HG02642 (cell line): ENCODE results near the gene SGMS2.

ENCODE experiments used
- ATAC-seq: cut with Tn5 transposase; IDR thresholded peaks from one replicate; pipeline ENCODE4 v1.9.1; 2021; ENCODE audit warnings: mild to moderate bottlenecking; ENCODE audit not compliant: unreplicated experiment, poor library complexity

SGMS2 gene

DNA sequence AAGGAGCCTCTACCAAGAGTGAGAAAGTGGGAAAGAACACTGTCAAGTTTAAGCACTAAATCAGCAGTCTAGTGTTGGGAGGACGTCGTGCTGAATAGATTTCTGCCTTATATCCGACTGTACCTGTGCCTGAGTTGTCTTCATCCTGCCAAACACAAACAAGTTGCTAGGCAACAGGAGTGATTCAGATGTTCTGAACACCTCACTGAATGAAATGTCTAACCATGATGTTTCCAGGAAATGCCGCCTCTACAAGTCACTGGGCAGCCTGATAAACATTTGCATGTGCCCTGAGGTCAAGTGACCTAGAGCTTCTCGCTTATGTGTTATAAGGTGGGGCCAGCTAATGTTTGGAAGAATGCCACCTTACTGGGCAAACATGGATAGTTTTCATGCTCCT, 37.9 kb downstream of the SGMS2 start:
- no peak for ATAC-seq

DNA sequence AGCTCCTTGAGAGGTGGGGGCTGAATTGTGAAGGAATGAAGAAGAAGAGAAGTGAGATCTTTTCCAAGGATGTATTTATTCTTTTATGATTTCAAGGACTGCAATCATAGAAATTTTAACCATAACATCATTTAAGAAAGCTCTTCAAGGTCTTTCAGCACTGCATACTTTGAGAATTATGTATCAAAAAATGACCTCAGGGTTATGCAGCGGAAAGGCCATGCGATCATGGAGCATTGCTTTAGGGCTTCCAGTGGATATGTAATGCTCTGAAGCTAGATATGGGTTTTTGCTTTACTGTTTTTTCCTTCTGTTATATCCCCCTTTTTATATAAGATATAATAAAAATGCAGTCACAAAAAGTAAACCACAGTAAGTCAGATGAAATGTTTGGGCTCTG, 38.7 kb downstream of the SGMS2 start:
- ATAC-seq: no peak

DNA sequence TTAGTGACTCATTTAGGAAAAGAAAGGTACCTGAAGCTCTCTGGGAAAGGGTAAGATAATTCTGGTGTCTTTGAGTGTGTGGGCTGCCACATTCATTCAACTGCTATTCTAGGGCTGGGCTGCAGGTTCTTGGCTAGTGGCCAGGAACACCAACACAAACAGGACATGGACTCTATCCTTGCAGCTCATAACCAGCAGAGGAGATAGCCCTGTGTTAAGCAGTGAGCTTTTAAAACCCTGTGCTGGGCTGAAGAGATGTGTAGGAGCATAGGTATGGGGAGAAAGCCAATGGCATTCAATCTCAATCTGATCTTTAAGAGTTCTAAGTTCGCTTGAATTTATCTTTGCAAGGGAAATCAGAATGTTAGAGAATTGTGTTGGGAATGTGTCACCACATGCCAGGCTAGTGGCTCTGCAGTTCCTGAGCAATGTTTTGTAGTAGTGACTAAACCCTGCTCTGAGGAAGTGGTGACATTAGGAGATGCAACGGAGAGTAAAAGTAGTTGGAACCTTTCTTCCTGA, 39.2 kb downstream of the SGMS2 start:
- no peak for ATAC-seq

DNA sequence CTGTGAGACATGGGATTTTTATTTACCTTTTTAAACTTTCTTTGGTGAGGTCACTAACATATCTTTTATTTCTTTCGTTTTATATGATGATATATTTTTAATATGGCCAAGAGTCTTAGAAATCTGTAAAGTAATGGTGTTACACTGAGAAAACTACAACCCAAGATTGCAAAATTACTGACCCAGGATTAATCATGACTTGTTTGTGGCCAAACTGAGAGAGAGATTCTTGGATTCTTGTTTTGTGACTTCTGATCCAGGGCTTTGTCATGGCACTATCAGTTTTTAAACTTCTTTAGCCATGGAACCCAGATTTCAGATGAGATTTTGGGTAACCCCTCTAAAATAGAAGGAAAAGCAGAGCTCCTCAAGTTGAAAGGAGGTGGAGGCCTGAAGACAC, 42.0 kb downstream of the SGMS2 start:
- no peak for ATAC-seq

DNA sequence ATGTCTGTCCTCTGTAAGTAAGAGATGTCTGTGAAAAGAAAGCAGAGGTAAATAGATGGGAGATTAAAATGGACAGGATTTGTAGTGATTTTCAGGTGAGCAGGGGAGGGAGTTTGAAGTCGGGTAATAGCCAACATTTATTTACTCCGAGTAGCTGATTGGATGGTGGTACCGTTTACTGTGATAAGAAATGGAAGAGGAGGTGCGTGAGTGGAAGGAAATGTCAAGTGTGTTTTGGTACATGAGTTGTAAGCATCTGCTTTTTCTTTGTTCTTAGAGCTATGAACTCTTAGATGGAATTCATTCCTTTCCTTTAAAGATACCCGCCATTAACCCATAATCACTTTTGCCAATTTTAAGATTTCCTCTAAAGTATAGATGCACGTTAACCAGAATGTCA, 45.5 kb downstream of the SGMS2 start:
- no peak for ATAC-seq

DNA sequence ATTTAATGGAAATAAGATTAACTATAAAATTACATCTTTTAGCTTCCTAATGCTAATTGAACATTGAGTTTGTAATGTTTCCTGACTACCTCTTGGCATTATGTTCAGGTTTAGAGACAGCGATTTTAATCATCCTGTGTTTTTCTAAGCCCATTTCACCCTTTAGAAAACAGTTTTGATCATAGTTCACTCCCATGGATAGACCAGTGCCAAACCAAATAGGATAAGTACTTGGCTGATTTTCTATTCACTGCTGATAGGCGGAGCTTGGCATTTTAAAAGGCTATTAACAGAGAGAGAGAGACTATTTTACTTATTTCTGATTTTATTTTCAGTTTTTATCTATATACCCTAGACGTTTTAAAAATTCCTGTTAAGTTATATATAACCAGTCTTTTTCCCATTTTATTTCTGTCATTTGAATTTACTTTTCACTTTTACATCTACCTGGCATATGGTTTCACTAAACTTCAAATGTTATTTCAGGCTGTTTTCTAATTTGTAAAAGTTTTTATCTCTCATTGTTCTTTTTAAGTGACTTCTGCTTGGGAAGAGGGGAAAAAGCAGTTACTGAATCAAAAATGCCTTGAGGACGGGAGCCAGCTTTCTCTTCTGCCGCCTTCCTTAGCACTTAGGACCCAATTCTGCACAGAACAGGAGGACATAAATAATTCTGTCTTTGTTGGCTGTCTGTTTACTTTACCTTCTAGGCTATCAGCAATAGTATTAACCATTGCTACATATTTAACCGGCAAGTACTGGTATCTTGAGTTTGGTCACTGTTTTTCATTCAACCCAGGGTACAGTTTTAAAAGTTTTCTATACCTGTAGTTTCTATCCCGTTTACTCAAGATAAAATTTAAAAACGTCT, 46.4 kb downstream of the SGMS2 start:
- ATAC-seq: no peak

DNA sequence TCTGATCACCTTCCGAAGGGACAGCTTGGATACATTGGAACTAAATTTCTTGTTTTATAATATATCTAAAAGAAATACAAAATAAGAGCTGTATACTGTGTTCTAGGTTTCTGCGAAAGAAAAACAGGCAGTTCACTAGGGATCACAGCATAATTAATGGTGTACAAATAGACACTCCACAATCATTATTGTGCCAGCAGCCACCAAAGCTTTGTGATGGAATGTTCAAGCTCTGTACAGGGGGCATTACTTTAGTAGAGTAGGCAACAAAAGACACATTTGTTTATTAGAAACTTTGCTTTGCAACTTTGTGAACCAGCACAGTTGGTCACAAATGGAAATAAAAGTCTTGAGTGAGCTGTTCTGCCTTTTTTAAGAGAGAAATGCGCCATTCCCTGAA, 49.3 kb downstream of the SGMS2 start:
- no peak for ATAC-seq

DNA sequence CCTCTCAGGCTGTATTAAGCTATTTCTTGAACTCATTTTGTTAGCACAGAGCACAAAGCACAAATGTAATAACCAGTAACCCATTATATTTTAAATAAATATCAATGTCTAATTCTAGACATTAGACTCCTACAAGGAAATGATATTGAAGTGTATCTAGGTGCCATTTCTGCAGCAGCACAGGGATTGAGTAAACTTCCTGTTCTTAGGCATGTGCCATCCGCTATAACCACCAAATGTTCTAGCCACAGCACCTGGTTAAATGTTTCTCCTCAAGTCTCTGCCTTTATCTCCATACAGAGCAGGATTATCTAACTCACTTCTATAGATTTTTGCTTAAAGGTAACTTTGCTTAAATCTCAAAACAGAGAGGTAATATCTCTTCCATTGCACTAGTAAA, 51.4 kb downstream of the SGMS2 start:
- no peak for ATAC-seq

DNA sequence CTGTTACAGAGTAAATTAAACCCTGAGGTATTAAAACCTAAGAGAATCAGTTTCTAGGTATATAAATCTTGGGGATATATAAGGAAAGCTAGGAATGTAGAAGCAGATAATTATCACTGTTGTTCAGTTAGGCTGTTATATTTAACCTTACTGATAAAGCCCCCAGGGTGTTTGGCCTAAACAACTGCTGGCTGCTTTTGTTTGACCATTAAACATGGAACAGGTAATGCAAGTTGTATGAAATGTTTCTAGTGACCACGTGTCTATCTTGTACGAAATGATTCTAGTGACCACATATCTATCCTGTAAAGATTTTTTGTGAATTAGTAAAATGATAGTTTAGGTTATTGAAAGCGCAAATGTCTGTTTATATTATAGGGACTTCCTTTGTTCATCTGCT, 52.6 kb downstream of the SGMS2 start:
- ATAC-seq: no peak

DNA sequence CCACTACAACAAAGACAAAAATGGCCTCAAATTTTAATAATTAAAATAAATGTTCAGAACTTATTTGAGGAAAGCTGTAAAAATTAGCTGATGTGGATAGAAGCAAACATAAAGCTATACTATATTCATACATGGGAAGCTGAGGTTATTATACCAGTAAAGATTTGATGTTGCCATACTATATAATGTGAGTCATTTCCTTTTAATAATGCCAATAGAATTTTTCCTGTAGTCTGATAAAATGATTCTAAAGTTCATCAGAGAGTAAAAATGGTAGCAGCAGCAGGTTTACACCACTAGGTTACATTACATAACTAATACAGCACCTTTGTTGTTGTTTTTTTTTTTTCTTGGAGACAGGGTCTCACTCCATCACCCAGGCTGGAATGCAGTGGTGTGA, 61.1 kb downstream of the SGMS2 start:
- no peak for ATAC-seq

DNA sequence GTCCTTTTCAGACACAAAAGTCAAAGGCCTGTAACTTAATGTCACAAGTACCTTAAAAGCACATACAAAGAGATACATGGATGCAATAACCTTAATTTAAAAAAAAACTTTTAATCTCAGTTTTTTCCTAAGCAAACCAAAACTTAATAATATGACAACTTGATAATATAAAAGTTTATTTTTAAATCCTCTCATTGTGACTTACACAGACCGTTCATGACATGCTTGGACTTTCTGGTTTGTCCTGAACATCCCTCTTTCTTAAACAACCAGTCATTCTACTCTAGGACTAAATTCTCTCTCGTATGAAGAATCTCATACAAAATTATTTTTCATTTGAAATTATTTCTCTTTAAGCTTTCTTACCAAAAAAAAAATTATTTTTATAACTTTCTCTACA, 63.5 kb downstream of the SGMS2 start:
- no peak for ATAC-seq

DNA sequence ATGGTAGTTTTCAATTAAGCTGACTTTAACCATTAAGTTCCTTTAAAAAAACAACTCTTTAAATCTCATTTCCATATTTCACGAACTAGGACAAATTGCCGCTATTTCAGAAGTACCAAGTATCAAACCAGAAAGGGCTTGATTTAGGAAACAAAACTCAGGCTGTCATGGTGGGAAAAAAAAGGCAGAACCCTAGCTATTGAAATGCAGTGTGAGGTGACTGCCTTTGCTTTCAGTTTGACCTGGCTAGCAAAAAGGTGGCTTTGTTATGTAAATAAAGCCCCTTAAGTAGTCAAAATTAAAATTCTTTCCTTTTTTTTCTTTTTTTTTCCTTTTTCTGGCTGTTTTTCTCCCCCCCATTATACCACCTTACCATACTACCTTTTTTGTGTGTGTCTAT, 66.0 kb downstream of the SGMS2 start:
- no peak for ATAC-seq

DNA sequence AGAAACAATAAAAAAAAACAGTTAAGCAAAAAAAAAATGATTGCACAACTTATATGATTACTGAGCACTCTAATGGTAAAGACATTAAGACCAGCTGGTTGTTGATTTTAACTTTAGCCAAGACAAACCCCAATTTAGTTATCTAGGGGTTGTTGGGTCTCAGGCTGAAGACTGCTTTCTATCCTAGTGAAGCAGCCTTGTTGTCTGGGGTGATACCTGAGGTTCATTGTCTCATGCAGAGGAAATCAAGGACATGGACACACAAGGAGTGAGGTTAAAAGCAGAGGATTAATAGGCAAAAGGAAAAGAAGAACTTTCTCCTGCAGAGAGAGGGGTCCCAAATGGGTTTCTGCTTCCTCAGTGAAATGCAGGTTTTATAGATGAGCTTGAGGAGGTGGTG, 66.6 kb downstream of the SGMS2 start:
- no peak for ATAC-seq

DNA sequence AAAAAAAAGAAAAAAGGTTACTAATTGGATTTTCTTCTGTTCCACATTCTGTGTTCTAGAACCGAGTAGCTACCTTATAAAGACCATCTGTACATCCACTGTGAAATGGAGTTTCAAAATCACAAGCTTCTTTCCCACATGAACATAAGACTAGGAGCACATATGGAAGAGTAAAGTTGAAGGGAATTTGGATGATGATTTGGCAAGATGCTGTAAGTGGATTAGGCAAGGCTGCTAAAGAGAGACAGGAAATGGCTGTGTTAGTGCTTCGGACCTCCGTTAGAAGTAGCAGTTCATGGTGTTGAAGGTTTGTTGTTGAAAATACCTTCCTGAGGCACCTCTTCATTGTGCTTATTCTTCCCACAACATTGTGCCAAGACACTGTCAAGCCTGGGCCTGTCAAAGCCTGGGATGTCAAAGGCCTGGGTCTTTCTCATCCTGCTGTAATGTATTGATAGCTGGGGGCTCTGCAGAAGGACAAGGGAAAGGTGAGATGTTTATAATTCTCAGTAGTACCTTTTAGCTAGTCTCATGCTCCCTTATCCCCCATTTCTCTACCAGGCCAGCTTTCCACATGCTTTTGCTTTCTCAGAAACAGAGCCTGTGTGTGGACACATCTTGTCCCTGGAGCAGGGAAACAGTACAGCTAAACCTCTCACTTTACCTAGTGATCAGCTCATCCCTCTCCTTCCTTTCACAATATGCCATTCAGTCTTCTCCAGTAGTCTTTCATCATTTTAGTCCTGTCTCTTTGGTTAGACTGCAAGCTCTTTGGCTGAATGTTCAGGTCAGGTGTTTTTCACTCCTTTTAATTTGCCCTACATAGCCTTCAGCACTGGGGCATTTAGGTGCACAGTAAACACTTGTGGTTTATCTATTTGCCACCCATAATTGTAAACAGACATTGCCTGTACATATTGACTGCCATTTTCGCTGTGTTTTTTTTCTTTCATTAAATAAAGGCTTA, 68.7 kb downstream of the SGMS2 start:
- ATAC-seq: no peak

DNA sequence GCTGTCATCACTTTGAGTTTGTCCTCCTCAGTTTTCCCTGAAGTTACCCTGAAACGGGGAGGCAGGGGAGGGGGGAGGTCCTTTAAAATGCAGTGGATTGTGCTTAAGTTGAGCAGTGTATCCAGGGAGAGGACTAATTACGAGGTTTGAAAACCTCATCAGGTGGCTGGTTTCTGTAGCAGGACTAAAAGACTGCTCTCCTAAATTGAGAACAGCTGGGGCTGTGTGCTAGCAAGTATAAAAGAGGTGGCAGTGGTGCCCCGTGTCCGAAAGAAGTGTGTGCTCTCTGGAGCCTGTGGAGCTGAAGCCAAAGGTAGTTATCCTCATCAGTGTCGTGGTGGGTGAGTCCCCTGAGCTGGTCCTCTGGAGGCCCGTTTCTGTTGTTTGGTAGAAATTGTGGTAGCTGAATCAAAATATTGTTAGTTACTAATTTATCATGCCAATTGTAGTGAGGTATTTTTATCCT, 69.4 kb downstream of the SGMS2 start:
- ATAC-seq: no peak

DNA sequence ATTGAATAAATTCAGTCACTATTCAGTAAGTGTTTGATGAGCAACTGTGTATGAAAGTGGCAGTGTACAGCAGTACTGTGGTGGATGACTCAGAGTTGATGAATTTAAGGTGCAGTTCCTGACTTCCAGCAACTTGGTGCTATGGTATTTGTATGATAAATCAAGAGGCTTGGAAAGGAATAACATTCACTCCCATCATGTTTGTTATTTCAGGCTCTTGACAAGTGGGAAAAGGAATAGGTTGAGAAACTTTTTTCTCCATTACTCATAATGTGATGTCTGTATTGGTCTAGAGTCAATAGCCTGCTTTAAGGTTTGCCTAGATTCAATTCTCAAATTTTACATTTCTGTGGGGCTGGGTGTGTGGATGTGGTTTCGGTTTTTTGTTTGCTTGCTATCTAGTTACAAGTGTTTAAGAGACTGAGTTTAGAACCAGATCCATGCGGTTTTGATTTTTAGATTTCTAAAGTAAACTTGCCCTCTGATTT, 71.5 kb downstream of the SGMS2 start:
- no peak for ATAC-seq

DNA sequence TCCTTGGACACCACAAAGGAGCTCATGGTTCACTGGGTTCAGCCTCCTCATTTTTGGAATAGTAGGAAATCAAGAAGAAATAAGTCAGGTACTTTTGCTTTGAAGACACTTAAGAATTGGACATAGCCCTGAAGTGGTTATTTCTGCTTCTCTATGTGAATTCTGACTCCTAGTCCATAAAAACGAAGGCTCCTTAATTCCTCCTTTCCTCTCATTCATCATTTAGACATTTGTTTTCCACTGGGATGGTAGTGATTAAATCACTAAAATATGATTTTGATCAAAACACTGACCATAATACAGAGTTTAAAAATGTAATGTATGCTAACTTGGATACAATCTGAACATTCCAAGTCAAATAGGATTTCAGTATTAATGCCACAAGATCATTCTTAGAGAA, 71.9 kb downstream of the SGMS2 start:
- no peak for ATAC-seq

DNA sequence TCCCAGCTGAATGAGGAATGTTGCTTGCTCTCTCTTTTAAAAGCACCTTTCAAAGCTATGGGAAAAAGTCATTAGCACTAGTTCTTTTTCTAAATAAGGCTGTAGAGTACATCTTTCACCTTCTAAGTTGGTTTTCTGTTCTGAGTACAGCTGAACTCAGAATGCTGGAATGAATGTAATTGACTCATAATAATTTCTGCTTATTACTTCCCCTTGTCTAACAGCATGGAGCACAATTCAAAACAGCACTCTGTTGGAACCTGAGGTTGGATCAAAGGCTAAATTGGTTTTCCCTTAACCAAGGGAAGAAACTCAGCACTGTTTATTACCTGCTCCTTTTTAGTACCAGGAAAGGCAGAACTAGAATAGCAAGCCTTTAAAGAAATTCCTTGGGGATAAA, 73.1 kb downstream of the SGMS2 start:
- no peak for ATAC-seq

DNA sequence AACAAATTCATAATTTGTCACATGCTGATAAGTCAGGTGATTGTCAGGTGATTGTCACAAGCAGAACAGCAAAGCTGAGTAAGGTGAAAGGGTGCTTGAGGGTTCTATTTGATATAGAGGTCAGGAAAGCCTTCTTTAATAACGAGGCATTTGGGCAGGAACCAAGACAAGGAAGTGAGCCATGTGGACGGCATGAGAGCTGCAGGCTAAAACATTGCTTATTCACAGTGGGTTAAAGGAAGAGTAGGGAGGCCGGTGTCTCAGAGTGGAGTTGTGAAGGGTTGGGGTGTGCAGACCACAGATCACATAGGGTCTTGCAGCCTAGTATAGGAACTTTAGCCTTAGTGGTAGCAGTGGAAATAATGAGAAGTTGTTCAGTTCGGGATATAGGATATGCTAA, 75.3 kb downstream of the SGMS2 start:
- no peak for ATAC-seq

DNA sequence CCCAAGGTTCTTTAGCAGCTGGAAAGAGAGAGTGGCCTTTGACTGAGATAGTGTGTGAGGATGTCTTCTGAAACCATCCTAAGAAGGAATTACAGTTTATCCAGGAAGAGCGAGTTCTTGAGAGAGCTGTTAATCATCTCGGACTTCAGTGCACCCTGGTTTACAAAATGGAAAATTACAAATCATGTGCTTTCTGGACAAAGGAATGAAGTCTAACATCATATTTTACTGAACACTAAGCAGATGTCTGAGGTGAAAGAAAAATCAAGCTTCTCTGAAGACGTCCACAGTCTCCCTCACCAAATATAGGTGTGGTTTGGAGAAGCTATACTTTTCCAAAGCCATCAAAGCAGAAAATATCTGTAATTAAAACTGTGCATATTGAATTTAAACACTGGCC, 75.8 kb downstream of the SGMS2 start:
- ATAC-seq: no peak
